ENCODE data around the gene CDH15.

Gene CDH15

DNA sequence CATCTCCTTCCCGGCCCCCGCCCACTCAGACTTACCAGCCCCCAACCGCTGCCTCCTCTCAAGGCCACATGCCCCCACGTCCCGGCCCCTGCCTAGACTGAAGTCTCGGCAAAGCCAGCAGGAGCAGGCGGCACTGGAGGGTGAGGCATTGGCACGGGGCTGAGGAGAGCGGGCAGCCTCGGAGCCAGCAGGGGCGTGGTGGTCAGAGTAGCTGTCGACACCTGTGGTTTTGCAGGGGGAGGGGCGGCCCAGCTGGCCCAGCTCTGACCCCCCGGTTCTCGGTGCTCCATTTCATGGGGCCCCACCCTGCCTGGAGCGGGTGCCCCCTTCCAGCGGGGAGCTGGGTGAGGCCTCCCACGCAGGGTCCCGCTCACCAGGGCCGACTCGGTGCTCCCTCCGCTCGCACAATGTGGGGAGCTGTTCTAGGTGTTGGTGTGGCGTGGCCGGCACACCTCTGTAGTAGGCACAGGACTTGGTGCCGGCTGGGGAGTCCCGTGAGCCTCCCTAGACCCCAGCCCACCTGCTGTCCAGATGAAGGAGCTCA lies 4.7 kb downstream of the CDH15 start:
- TF ChIP-seq, protein P1, sequence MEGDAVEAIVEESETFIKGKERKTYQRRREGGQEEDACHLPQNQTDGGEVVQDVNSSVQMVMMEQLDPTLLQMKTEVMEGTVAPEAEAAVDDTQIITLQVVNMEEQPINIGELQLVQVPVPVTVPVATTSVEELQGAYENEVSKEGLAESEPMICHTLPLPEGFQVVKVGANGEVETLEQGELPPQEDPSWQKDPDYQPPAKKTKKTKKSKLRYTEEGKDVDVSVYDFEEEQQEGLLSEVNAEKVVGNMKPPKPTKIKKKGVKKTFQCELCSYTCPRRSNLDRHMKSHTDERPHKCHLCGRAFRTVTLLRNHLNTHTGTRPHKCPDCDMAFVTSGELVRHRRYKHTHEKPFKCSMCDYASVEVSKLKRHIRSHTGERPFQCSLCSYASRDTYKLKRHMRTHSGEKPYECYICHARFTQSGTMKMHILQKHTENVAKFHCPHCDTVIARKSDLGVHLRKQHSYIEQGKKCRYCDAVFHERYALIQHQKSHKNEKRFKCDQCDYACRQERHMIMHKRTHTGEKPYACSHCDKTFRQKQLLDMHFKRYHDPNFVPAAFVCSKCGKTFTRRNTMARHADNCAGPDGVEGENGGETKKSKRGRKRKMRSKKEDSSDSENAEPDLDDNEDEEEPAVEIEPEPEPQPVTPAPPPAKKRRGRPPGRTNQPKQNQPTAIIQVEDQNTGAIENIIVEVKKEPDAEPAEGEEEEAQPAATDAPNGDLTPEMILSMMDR (IDR thresholded peaks at IDR 0.05; ENCODE audit: borderline replicate concordance, extremely low read depth, low read length, poor library complexity, severe bottlenecking) = no peak
- TF ChIP-seq EZH2 (IDR thresholded peaks at IDR 0.05; ENCODE audit: borderline replicate concordance, low read depth, low read length, severe bottlenecking) = no peak
- H3K9ac ChIP-seq (ENCODE audit: low read depth, low read length) = no peak overlapping the region
- ATAC-seq (ENCODE audit: insufficient read depth, low read depth) = no peak

DNA sequence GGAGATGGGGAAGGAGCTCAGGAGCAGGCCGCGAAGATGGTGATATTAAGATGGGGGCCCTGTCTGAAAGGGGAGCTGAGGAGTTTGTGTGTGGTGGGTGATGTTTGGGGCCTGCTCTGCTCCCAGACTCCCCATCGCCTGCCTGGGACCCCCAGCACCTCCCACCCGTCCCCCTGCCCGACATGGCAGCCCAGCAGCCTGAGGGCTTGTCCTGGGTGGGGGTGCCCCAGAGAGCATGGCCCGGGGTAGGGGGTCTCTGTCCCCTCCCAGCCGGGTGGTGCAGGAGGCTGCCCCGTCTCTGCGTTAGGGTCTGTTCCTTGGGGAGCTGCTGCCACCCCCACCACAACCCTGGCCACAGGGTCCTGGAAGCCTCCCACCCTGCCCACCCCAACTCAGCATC lies 5.2 kb downstream of the CDH15 start:
- ATAC-seq (ENCODE audit: insufficient read depth, low read depth) = no peak
- no peak overlapping the region for H3K9ac ChIP-seq (ENCODE audit: low read depth, low read length)
- no peak for DNase-seq
- H3K4me1 ChIP-seq (ENCODE audit: insufficient read depth, low read length) = no peaks in the 10 kb centered on the region
- TF ChIP-seq, protein P1 (IDR thresholded peaks at IDR 0.05; ENCODE audit: borderline replicate concordance, extremely low read depth, low read length, poor library complexity, severe bottlenecking) = no peak
- TF ChIP-seq EZH2 (IDR thresholded peaks at IDR 0.05; ENCODE audit: borderline replicate concordance, low read depth, low read length, severe bottlenecking) = no peak
- H3K4me2 ChIP-seq (ENCODE audit: insufficient read depth, low read length) = no peak overlapping the region
- H3K27ac ChIP-seq (ENCODE audit: low read length) = no peak overlapping the region
- no peaks in the 10 kb centered on the region for H3K27me3 ChIP-seq (ENCODE audit: insufficient read depth, low read length, poor library complexity)
- peaks cover 27% of the 10 kb centered on the region; the same call in 1 of the 2 replicates for H4K20me1 ChIP-seq (ENCODE audit: insufficient read depth, low read length)
- no peaks in the 10 kb centered on the region for H3K9me3 ChIP-seq (ENCODE audit: insufficient read depth, low read length, severe bottlenecking)
- H3K36me3 ChIP-seq (ENCODE audit: insufficient read depth, low read length) = no peaks in the 10 kb centered on the region
- H2AFZ ChIP-seq (ENCODE audit: low read depth, low read length) = no peak overlapping the region
- no peak overlapping the region for H3K4me3 ChIP-seq (ENCODE audit: low read depth in 1 of 2, low read length in 2 of 2)
- no peaks in the 10 kb centered on the region for H3K79me2 ChIP-seq (ENCODE audit: insufficient read depth, low read length)

More for the DNA sequence above, 4.7 kb downstream of the CDH15 start:
- Histone ChIP-seq H3K4me3 (ENCODE audit: low read depth in 1 of 2, low read length in 2 of 2) (no peak overlapping the region), H4K20me1 (ENCODE audit: insufficient read depth, low read length) (peaks cover 29% of the 10 kb centered on the region; the same call in 1 of the 2 replicates), H3K27ac (ENCODE audit: low read length) (no peak overlapping the region), H3K9me3 (ENCODE audit: insufficient read depth, low read length, severe bottlenecking) (no peaks in the 10 kb centered on the region), H3K4me2 (ENCODE audit: insufficient read depth, low read length) (no peak overlapping the region), H3K79me2 (ENCODE audit: insufficient read depth, low read length) (no peaks in the 10 kb centered on the region), H2AFZ (ENCODE audit: low read depth, low read length) (no peak overlapping the region), H3K4me1 (ENCODE audit: insufficient read depth, low read length) (no peaks in the 10 kb centered on the region), H3K36me3 (ENCODE audit: insufficient read depth, low read length) (no peaks in the 10 kb centered on the region), H3K27me3 (ENCODE audit: insufficient read depth, low read length, poor library complexity) (no peaks in the 10 kb centered on the region)
- DNase-seq = no peak

DNA sequence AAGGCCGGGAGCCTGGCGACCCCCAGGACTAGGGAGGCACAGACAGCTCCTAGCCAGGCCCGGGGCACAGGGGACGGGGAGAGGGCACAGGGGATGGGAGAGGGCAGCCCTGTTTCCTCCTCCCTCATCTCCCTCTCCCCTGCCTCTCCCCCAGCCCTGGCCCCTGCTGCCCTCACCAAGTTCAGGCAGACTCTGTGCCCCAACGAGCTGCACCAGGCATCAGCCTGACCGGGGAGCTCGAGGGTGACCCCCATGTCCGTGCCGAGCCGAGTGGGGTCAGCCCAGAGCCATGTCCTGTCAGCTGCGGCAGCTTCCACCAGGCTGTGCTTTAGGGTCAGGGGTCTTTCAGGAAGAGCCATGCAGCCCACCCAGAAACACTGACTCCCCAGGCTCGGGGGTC lies 6.0 kb downstream of the CDH15 start:
- Histone ChIP-seq H3K27ac (ENCODE audit: low read length) (no peak overlapping the region), H3K27me3 (ENCODE audit: insufficient read depth, low read length, poor library complexity) (no peaks in the 10 kb centered on the region), H2AFZ (ENCODE audit: low read depth, low read length) (no peak overlapping the region), H3K79me2 (ENCODE audit: insufficient read depth, low read length) (no peaks in the 10 kb centered on the region), H3K36me3 (ENCODE audit: insufficient read depth, low read length) (no peaks in the 10 kb centered on the region), H3K4me1 (ENCODE audit: insufficient read depth, low read length) (no peaks in the 10 kb centered on the region), H3K9ac (ENCODE audit: low read depth, low read length) (no peak overlapping the region), H3K9me3 (ENCODE audit: insufficient read depth, low read length, severe bottlenecking) (no peaks in the 10 kb centered on the region), H4K20me1 (ENCODE audit: insufficient read depth, low read length) (peaks cover 21% of the 10 kb centered on the region; the same call in 1 of the 2 replicates), H3K4me2 (ENCODE audit: insufficient read depth, low read length) (no peak overlapping the region), H3K4me3 (ENCODE audit: low read depth in 1 of 2, low read length in 2 of 2) (no peak overlapping the region)
- TF ChIP-seq, protein P1 (IDR thresholded peaks at IDR 0.05; ENCODE audit: borderline replicate concordance, extremely low read depth, low read length, poor library complexity, severe bottlenecking) = no peak
- no peak for TF ChIP-seq EZH2 (IDR thresholded peaks at IDR 0.05; ENCODE audit: borderline replicate concordance, low read depth, low read length, severe bottlenecking)
- DNase-seq = no peak
- no peak for ATAC-seq (ENCODE audit: insufficient read depth, low read depth)
